Coronary artery (tissue), 2 donors: ENCODE data around the gene RAB3GAP1.

ENCODE experiments used
- DNase-seq: peaks from one replicate; pipeline ENCODE4 v3.0.0-alpha.2; 2017; ENCODE audit warnings: low spot score
- H3K27ac ChIP-seq, 2 donors: fragments of 200-600 bp; sonication (generic); one replicate each; pipeline ENCODE4 v1.5.1; 2016 to 2019
- H3K4me3 ChIP-seq: fragments of 200-600 bp; sonication (generic); 2 replicates; pipeline ENCODE4 v1.5.1; 2016; ENCODE audit warnings: mild to moderate bottlenecking, moderate library complexity
- CTCF ChIP-seq: fragments of 200-600 bp; sonication (generic); IDR thresholded peaks from one replicate; pipeline ENCODE4 v1.5.1; 2019; ENCODE audit warnings: antibody characterized with exemption

Gene RAB3GAP1

GRCh38 chr2:135132314-135132713 lies 80.2 kb downstream of the RAB3GAP1 start:
- no peak for DNase-seq
- Histone ChIP-seq H3K4me3 (no peak overlapping the region), H3K27ac (no peak overlapping the region)
- TF ChIP-seq CTCF, result no peak

- Histone ChIP-seq H3K27ac (no peak overlapping the region), H3K4me3 (no peak overlapping the region)
- TF ChIP-seq CTCF, result no peak
- no peak for DNase-seq
Measured at GRCh38 chr2:135140606-135141005, 88.5 kb downstream of the RAB3GAP1 start.

- TF ChIP-seq CTCF, result no peak
Measured at GRCh38 chr2:135142323-135142722, 90.2 kb downstream of the RAB3GAP1 start.

GRCh38 chr2:135144343-135144742 lies 92.3 kb downstream of the RAB3GAP1 start:
- Histone ChIP-seq H3K27ac (no peak overlapping the region), H3K4me3 (no peak overlapping the region)
- no peak for DNase-seq
- no peak for TF ChIP-seq CTCF

More at GRCh38 chr2:135142323-135142722, 90.2 kb downstream of the RAB3GAP1 start:
- DNase-seq, result no peak
- no peak overlapping the region for H3K27ac ChIP-seq
- no peak overlapping the region for H3K4me3 ChIP-seq

- DNase-seq, result no peak
- Histone ChIP-seq H3K4me3 (no peak overlapping the region), H3K27ac (no peak overlapping the region)
- TF ChIP-seq CTCF, result no peak
Measured at GRCh38 chr2:135149251-135149650, 97.2 kb downstream of the RAB3GAP1 start.

GRCh38 chr2:135150725-135151124 lies 98.6 kb downstream of the RAB3GAP1 start:
- no peak for TF ChIP-seq CTCF
- DNase-seq, result no peak
- no peak overlapping the region for H3K27ac ChIP-seq
- H3K4me3 ChIP-seq, result no peak overlapping the region

- Histone ChIP-seq H3K4me3 (no peak overlapping the region), H3K27ac (no peak overlapping the region)
- TF ChIP-seq CTCF, result no peak
- no peak for DNase-seq
Measured at GRCh38 chr2:135151615-135152014, 99.5 kb downstream of the RAB3GAP1 start.
